ENCODE measurements around the gene LINGO3.

- TF ChIP-seq CTCF (IDR thresholded peaks at IDR 0.05 in 8 of 11, conservative IDR thresholded peaks at IDR 0.05 in 3 of 11) (no peak), POLR2A (IDR thresholded peaks at IDR 0.05) (no peak), POLR2AphosphoS5 (IDR thresholded peaks at IDR 0.05) (no peak)
Measured at GRCh38 chr19:2270157-2270422, 37.9 kb downstream of the LINGO3 start.

Data from spleen (tissue), 7 donors.